DOHH2 (cell line): ENCODE results near the gene DGKB.

Source experiments
- CTCF ChIP-seq: fragments of 200-600 bp; sonication (generic); IDR thresholded peaks from one replicate; pipeline ENCODE4 v1.5.1; 2014; ENCODE audit warnings: antibody characterized with exemption, mild to moderate bottlenecking, low read depth, low read length; ENCODE audit not compliant: poor library complexity, severe bottlenecking
- EZH2phosphoT487 ChIP-seq: fragments of 200-600 bp; sonication (generic); IDR thresholded peaks from 2 replicates; pipeline ENCODE4 v1.6.1; 2017; ENCODE audit warnings: borderline replicate concordance, mild to moderate bottlenecking, antibody characterized with exemption, low read length, moderate library complexity, mixed read lengths

- TF ChIP-seq CTCF (no peak), EZH2phosphoT487 (no peak)
Measured at GRCh38 chr7:14233076-14233867, 669.3 kb downstream of the DGKB start.
